Hematopoietic multipotent progenitor cell treated with erythropoietin and hydrocortisone succinate and interleukin-3 and kit ligand, for 6 days (in vitro differentiated cells): ENCODE data around the gene AMT.
A peak's percentile ranks its signal among the peaks of the same experiment; 100 is the strongest.
"Not testable (repeated sequence)": the region's sequence is repeated elsewhere in the genome, so short reads cannot be mapped to it uniquely, and the experiment has no call there.

Experiments used
- DNase-seq: peaks from one replicate; pipeline ENCODE4 v3.0.0-alpha.2; 2015

The AMT gene

GRCh38 chr3:49421890-49422378 lies 339 bp downstream of the AMT start:
- DNase-seq = no peak

- no peak for DNase-seq
Measured at GRCh38 chr3:49417516-49418120, 4.7 kb downstream of the AMT start.

GRCh38 chr3:49416867-49417266 lies 5.4 kb downstream of the AMT start:
- DNase-seq = no peak

- DNase-seq = peak; percentile 67
Measured at GRCh38 chr3:49415931-49416601, 6.2 kb downstream of the AMT start.

GRCh38 chr3:49414753-49415152 lies 7.5 kb downstream of the AMT start:
- no peak for DNase-seq

GRCh38 chr3:49413338-49413734 lies 8.9 kb downstream of the AMT start:
- DNase-seq = no peak

- peak; percentile 37 for DNase-seq
Measured at GRCh38 chr3:49412632-49413337, 9.5 kb downstream of the AMT start.

- DNase-seq = peak; percentile 100
Measured at GRCh38 chr3:49411968-49412631, 10.2 kb downstream of the AMT start, which contains the start of the genes RHOA and TCTA. Gene RHOA (minus strand): TSS chr3:49411976. CDS start chr3:49375589, 36,387 bp downstream. Gene TCTA (plus strand): TSS chr3:49412423. CDS start chr3:49412427, 4 bp downstream.

GRCh38 chr3:49411535-49411967 lies 10.7 kb downstream of the AMT start:
- DNase-seq = no peak

- peak; percentile 67 for DNase-seq
Measured at GRCh38 chr3:49410846-49411534, 11.3 kb downstream of the AMT start.

- DNase-seq = no peak
Measured at GRCh38 chr3:49410066-49410845, 12.0 kb downstream of the AMT start.

- peak; percentile 33 for DNase-seq
Measured at GRCh38 chr3:49406571-49407565, 15.4 kb downstream of the AMT start.

- DNase-seq = not testable (repeated sequence)
Measured at GRCh38 chr3:49405570-49405969, 16.7 kb downstream of the AMT start.

- DNase-seq = no peak
Measured at GRCh38 chr3:49403891-49404290, 18.4 kb downstream of the AMT start.

- DNase-seq = no peak
Measured at GRCh38 chr3:49401766-49402165, 20.5 kb downstream of the AMT start.

GRCh38 chr3:49399461-49399860 lies 22.8 kb downstream of the AMT start:
- DNase-seq = no peak

GRCh38 chr3:49397470-49397869 lies 24.8 kb downstream of the AMT start:
- peak; percentile 92 for DNase-seq

GRCh38 chr3:49391310-49391709 lies 31.0 kb downstream of the AMT start:
- not testable (repeated sequence) for DNase-seq

- no peak for DNase-seq
Measured at GRCh38 chr3:49389297-49389696, 33.0 kb downstream of the AMT start.

GRCh38 chr3:49388289-49388820 lies 33.9 kb downstream of the AMT start:
- DNase-seq = no peak
